Activated CD8-positive, alpha-beta memory T cell treated with anti-CD3 and anti-CD28 coated beads for 1 hour (primary cell): ENCODE measurements around the gene IGFBP2.

Source experiments
- DNase-seq, 2 donors: peaks; one replicate each; pipeline ENCODE4 v3.0.0-alpha.2; 2020; ENCODE audit warnings: low read depth in 1 of 2; ENCODE audit errors: extremely low read depth in 1 of 2

Gene IGFBP2

GRCh38 chr2:216680951-216681629 is 47.9 kb downstream of the IGFBP2 start:
- DNase-seq: no peak

- DNase-seq: no peak
Measured at GRCh38 chr2:216681683-216682082, 48.5 kb downstream of the IGFBP2 start.

GRCh38 chr2:216683846-216684245 is 50.6 kb downstream of the IGFBP2 start:
- DNase-seq: no peak

- no peak for DNase-seq
Measured at GRCh38 chr2:216685327-216685875, 52.2 kb downstream of the IGFBP2 start.

- DNase-seq: no peak
Measured at GRCh38 chr2:216687111-216687510, 53.9 kb downstream of the IGFBP2 start.

GRCh38 chr2:216687646-216688045 is 54.4 kb downstream of the IGFBP2 start:
- no peak for DNase-seq

GRCh38 chr2:216688731-216689340 is 55.6 kb downstream of the IGFBP2 start:
- no peak for DNase-seq

GRCh38 chr2:216689397-216689796 is 56.2 kb downstream of the IGFBP2 start:
- DNase-seq: no peak

- DNase-seq: no peak
Measured at GRCh38 chr2:216690456-216690852, 57.2 kb downstream of the IGFBP2 start.

GRCh38 chr2:216690853-216691741 is 57.9 kb downstream of the IGFBP2 start:
- no peak for DNase-seq

GRCh38 chr2:216692636-216693413 is 59.6 kb downstream of the IGFBP2 start:
- DNase-seq: peak in 1 of 2 donors; percentile 18

GRCh38 chr2:216693414-216694080 is 60.3 kb downstream of the IGFBP2 start:
- DNase-seq: no peak

GRCh38 chr2:216694082-216694825 is 61.0 kb downstream of the IGFBP2 start:
- no peak for DNase-seq

GRCh38 chr2:216694826-216695217 is 61.6 kb downstream of the IGFBP2 start:
- DNase-seq: no peak

GRCh38 chr2:216695401-216695821 is 62.2 kb downstream of the IGFBP2 start, which contains the start of gene IGFBP5:
Gene IGFBP5 (minus strand): TSS chr2:216695549. CDS start chr2:216694775, 774 bp downstream.
- DNase-seq: no peak

GRCh38 chr2:216696321-216696720 is 63.1 kb downstream of the IGFBP2 start:
- DNase-seq: no peak

GRCh38 chr2:216696751-216697560 is 63.7 kb downstream of the IGFBP2 start:
- no peak for DNase-seq

- DNase-seq: no peak
Measured at GRCh38 chr2:216698293-216698692, 65.1 kb downstream of the IGFBP2 start.
